HT1080 (cell line): Measurements from ENCODE around the gene RELT. TPM values are rescaled to one million over a fixed set of nuclear protein-coding genes. Genes with fewer than 3 reads are reported as not detected.

Experiments
- DNase-seq: peaks from one replicate; pipeline ENCODE4 v3.0.0-alpha.2; 2015; ENCODE audit warnings: low read depth
- total RNA-seq: library from RNA; depleted of rRNA; stranded (reverse); fragments of >200 nt; shearing (Covaris generic); gene quantifications from 2 replicates; pipeline ENCODE4 v1.2.3, GENCODE V29; 2014

Gene RELT
- total RNA-seq, 1 experiment from 2014 or later: 13.4 TPM

- DNase-seq: peak; percentile 52
These were observed 3.7 kb upstream of the RELT start for GRCh38 chr11:73372375-73372993.

- peak; percentile 22 for DNase-seq
These were observed 2.0 kb upstream of the RELT start for GRCh38 chr11:73374151-73374550.

DNA sequence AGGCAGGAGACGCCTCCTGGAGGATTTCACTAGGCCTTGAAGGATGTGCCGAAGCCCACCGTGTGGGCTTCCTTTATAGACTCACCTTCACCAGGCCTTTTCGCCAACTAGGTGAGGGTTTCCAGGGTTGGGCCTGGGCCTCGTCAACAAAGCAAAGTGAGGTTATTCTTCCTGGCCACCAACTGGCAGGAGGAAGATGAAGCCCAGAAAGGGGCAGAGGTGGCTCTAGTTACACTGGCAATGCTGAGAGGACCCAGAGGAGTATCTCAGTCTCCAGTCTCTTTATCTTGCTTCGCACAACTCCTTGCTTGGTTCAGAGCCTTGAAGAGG is 404 bp upstream of the RELT start:
- no peak for DNase-seq

GRCh38 chr11:73376803-73377629 is 817 bp downstream of the RELT start:
- DNase-seq: peak; percentile 76

GRCh38 chr11:73379189-73379880 is 3.1 kb downstream of the RELT start:
- no peak for DNase-seq

- no peak for DNase-seq
These were observed 4.1 kb downstream of the RELT start for GRCh38 chr11:73380331-73380730.

DNA sequence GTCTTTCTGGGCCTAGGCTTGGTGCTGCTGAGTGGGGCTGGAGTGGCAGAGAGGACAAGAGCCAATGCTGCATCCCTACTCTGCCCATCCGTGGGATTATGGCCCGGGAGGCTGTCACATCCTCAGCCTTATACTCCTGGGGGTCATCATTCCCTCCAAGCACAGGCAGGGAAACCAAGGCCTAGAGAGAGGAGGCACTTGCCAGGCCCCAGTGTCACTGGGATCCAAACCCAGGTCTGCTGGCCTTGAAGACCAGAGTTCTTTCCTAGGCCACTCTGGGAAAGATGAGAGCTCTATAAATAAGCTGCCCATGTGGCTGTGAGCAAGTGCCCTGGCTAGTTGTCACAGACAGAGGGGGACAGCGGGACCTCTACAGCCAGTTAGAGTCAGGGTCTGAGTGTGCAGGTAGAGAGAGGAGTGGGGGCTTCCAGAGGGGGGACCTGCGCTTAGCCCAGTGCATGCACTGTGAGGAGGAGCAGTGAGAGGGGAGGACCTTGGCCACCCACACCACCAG is 4.8 kb downstream of the RELT start:
- no peak for DNase-seq

DNA sequence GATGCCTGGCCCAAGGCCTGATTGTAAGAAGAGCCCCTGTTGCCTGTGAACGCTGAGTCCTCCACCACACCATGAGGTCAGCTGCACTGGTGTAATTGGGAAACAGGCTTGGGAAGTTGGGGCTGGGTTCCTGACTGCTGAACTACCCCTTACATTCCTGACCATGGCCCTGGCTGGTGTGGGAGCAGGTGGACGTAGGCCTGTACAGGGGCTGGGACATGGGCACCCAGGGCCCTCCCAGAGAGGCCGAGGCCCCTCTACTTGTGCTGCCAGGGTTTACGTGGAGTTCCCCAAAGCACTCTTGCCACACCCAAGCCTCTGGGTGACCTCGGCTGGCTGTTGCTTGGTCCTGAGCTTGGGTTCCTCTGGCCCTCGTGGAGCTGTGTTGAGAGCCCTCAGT is 5.4 kb downstream of the RELT start:
- DNase-seq: no peak

DNA sequence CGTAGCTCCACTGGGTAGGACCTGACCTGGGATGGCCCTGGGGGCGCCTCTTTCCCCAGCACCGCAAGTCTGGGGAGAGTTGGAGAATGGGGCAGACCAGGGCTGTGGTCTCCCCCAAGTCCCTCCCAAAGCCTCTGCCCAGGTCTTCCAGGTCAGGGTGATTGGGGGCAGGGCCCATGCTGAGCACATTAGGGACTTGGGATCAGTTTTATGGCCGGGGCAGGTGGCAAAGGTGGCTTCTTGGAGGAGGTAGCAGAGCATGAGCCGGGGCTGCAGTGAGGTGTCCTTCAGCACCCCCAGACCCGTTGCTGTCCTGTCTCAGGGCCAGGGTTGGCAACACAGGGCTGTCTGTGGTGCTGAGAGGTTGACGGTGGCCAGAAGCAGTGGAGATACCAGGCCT is 6.0 kb downstream of the RELT start:
- no peak for DNase-seq

DNA sequence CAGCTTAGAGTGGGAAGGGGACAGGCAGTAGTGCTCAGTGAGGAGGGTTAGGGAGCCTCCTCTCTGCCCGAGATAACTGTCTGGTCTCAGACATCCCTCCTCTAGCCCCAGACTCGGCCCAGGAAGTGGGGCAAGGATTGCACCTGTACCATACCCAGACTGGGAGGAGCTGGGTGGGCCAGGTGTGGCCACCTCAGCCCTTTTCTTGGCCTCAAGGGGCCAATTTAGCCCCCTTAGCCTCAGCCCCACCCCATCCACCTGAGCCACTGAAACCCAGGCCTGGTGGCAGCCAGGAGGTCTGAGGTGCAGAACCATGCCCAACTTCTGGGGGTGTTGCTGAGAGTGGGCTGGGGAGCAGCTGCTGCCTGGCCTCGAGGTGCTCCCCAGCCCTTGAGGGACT is 6.5 kb downstream of the RELT start:
- no peak for DNase-seq

DNA sequence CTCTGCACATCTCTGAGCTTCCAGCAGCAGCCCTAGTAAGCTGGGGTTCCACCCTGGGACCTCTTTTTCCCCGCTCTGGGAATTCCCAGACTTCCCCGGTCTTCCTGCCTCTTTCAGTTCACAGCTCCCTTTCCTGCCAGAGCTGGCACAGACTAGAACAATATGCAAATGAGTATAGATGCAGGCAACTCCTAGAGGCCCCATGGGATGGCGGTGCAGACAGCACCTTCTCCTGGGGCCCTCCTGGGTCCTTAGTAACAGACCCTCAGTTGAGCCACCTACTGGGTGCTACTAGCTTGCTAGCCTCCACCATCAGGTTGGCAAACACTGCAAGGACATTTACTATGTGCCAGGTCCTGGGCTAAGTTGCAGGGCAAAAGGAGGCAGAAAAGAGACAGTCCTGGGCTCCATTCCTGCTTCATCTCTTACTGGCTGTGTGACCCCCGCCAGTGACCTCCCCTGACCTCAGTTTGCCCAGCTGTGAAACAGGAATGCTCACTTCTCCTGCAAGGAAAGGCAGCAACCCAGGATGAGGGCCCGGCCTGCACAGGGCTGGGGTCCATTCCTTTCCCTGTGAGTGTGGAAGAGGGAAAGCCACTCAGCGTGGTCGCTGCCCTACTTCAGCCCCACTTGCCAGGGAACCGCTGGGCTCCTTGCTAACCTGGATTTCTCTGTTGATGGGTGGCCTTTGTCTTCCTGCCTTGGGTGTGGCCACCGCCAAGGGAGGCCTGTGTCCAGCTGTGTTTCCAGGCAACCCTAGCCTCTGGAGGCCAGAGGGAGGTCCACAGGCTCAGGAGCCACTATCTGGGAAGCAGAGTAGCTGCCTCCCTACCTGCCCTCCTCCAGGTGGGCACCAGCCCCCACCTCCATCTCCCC is 7.3 kb downstream of the RELT start:
- DNase-seq: no peak

DNA sequence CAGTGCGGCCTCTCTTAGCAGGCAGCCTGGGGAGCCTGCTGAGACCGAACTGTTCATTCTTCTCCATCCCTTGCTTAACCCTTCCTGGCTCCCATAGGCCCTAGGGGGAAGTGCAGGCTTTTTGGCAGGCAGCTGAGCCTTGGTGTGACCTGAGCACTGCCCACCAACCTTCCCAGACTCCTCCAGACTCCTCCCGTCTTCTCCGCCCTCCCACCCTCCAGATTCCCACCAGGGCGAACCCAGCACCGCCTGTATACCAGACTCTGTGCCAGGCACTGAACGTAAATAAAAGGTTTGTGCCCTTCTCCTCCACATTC is 7.9 kb downstream of the RELT start:
- DNase-seq: no peak

DNA sequence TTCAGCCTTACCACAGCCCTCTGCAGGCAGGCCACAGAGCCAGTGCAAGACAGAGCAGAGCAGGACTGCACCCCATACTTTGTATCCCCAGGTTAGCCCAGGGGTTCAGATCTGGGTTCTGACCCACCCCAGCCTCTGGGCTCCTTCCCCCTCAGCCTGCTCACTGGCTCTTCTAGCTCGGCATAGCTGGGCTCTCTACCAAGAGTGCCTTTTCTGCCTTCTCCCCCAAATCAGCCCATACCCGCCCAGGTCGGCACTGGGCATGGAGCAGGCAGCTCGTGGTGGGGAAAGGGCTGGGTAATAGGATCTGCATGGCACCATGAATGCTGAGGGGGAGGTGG is 8.3 kb downstream of the RELT start:
- no peak for DNase-seq

- DNase-seq: no peak
These were observed 8.9 kb downstream of the RELT start for GRCh38 chr11:73384872-73385689.

- DNase-seq: no peak
These were observed 9.8 kb downstream of the RELT start for GRCh38 chr11:73386016-73386415.

- no peak for DNase-seq
These were observed 10.3 kb downstream of the RELT start for GRCh38 chr11:73386546-73386945.

DNA sequence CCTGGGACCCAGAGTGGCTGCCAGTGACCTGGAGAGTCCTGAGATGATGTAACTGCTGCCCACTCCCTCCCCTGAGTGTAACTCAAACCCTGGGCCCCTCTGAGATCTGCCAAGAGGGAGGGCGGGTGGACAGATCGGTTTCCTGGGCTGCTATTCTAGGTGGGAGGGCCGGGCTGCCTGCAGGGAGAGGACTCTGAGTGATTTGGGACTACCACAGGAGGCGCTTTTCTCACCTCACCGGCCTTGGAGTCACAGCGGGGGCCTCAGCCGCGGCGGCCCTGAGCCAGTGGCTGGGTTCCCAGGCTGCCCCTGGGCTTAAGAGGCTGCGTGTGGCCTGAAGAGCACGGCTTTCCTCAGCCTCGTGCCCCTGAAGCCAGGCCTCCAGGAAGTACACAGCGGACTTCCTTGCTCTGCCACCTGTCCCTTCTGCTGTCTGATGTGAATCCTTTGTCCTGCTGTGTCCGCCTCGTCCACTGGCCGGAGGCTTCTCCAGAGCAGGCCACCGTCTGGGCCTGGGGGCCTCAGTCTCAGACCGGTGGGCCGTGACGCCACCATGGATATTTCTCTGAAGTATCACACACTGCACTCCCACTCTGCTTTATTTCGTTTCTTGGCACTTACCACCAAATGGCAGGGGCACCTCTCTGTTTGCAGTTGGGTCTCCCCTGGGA is 11.5 kb downstream of the RELT start:
- DNase-seq: no peak

GRCh38 chr11:73388265-73389133 is 12.3 kb downstream of the RELT start:
- DNase-seq: no peak

GRCh38 chr11:73389134-73389525 is 12.9 kb downstream of the RELT start:
- no peak for DNase-seq
